WTC11 (cell line): Measurements from ENCODE around the gene ITM2A.

Experiments used
- CBFB ChIP-seq: sonication (generic); formaldehyde crosslinking; IDR thresholded peaks from 2 replicates; pipeline ENCODE4 v1.8.1; 2022; ENCODE audit warnings: mild to moderate bottlenecking, low read depth, missing genetic modification reagents
- ELF4 ChIP-seq: sonication (generic); formaldehyde crosslinking; IDR thresholded peaks from 2 replicates; pipeline ENCODE4 v1.8.1; 2022; ENCODE audit warnings: low read depth, mild to moderate bottlenecking, moderate library complexity, missing genetic modification reagents
- IRF2 ChIP-seq: sonication (generic); formaldehyde crosslinking; IDR thresholded peaks from 2 replicates; pipeline ENCODE4 v1.8.0; 2022; ENCODE audit warnings: low read depth, missing genetic modification reagents, borderline replicate concordance
- NR2C2 ChIP-seq: sonication (generic); formaldehyde crosslinking; IDR thresholded peaks from 2 replicates; pipeline ENCODE4 v1.8.0; 2022; ENCODE audit warnings: mild to moderate bottlenecking, missing genetic modification reagents
- SP1 ChIP-seq: sonication (generic); formaldehyde crosslinking; conservative IDR thresholded peaks from 2 replicates; pipeline ENCODE4 v1.8.1; 2022; ENCODE audit warnings: missing genetic modification reagents
- TF ChIP-seq, protein P1 (sequence below): sonication (generic); formaldehyde crosslinking; IDR thresholded peaks from 2 replicates; pipeline ENCODE4 v1.8.0; 2022; ENCODE audit warnings: mild to moderate bottlenecking, missing genetic modification reagents
- TF ChIP-seq, protein P2 (sequence below): fragments of 200-600 bp; IDR thresholded peaks from 2 replicates; pipeline ENCODE4 v1.8.0; 2022; ENCODE audit warnings: antibody characterized with exemption
- TF ChIP-seq, protein P3 (sequence below): sonication (generic); formaldehyde crosslinking; IDR thresholded peaks from 2 replicates; pipeline ENCODE4 v1.8.1; 2023; ENCODE audit warnings: mild to moderate bottlenecking, missing genetic modification reagents, moderate library complexity
- TF ChIP-seq, protein P4 (sequence below): sonication (generic); formaldehyde crosslinking; IDR thresholded peaks from 2 replicates; pipeline ENCODE4 v1.8.1; 2022; ENCODE audit warnings: mild to moderate bottlenecking, missing genetic modification reagents, moderate library complexity, borderline replicate concordance

DNA sequence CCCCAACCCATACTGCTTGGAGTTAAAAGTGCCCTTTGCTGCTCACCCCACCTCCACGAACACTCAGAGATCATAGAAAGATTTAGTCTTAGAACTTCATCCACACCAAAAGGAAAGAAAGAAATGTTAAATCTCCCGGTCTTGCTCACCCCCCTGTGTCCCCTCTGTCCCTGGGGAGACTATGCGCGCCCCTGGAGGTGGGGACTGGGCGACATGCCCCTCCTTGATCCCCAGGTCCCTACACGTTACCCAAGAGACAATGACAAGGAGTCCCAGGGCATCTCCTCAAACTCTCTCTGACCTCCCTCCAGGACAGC is 620 bp downstream of the ITM2A start:
- TF ChIP-seq, protein P1, sequence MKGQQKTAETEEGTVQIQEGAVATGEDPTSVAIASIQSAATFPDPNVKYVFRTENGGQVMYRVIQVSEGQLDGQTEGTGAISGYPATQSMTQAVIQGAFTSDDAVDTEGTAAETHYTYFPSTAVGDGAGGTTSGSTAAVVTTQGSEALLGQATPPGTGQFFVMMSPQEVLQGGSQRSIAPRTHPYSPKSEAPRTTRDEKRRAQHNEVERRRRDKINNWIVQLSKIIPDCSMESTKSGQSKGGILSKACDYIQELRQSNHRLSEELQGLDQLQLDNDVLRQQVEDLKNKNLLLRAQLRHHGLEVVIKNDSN (CRISPR knock-in tag) = no peak
- no peak for TF ChIP-seq IRF2
- no peak for TF ChIP-seq NR2C2 (CRISPR knock-in tag)
- TF ChIP-seq, protein P2, sequence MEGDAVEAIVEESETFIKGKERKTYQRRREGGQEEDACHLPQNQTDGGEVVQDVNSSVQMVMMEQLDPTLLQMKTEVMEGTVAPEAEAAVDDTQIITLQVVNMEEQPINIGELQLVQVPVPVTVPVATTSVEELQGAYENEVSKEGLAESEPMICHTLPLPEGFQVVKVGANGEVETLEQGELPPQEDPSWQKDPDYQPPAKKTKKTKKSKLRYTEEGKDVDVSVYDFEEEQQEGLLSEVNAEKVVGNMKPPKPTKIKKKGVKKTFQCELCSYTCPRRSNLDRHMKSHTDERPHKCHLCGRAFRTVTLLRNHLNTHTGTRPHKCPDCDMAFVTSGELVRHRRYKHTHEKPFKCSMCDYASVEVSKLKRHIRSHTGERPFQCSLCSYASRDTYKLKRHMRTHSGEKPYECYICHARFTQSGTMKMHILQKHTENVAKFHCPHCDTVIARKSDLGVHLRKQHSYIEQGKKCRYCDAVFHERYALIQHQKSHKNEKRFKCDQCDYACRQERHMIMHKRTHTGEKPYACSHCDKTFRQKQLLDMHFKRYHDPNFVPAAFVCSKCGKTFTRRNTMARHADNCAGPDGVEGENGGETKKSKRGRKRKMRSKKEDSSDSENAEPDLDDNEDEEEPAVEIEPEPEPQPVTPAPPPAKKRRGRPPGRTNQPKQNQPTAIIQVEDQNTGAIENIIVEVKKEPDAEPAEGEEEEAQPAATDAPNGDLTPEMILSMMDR = no peak
- TF ChIP-seq ELF4 (CRISPR knock-in tag) = no peak
- TF ChIP-seq CBFB (CRISPR knock-in tag) = no peak
- TF ChIP-seq, protein P3, sequence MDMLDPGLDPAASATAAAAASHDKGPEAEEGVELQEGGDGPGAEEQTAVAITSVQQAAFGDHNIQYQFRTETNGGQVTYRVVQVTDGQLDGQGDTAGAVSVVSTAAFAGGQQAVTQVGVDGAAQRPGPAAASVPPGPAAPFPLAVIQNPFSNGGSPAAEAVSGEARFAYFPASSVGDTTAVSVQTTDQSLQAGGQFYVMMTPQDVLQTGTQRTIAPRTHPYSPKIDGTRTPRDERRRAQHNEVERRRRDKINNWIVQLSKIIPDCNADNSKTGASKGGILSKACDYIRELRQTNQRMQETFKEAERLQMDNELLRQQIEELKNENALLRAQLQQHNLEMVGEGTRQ (CRISPR knock-in tag) = no peak
- TF ChIP-seq, protein P4, sequence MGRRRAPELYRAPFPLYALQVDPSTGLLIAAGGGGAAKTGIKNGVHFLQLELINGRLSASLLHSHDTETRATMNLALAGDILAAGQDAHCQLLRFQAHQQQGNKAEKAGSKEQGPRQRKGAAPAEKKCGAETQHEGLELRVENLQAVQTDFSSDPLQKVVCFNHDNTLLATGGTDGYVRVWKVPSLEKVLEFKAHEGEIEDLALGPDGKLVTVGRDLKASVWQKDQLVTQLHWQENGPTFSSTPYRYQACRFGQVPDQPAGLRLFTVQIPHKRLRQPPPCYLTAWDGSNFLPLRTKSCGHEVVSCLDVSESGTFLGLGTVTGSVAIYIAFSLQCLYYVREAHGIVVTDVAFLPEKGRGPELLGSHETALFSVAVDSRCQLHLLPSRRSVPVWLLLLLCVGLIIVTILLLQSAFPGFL (CRISPR knock-in tag) = no peak
- no peak for TF ChIP-seq SP1 (CRISPR knock-in tag)
